Stimulated activated naive CD8-positive, alpha-beta T cell treated with anti-CD3 and anti-CD28 coated beads, Interleukin-15, Interleukin-2, amounts not matched to agents 100 ng/mL and 50 ng/mL, for 24 hours (primary cell): ENCODE measurements around the gene KIF22.
"Not testable (repeated sequence)": the region's sequence is repeated elsewhere in the genome, so short reads cannot be mapped to it uniquely, and the experiment has no call there.

Experiments used
- H3K27ac Mint-ChIP-seq: one replicate; pipeline ENCODE4 v1.8.0; 2021; ENCODE audit warnings: mild to moderate bottlenecking, mixed read lengths
- H3K27me3 Mint-ChIP-seq: one replicate; pipeline ENCODE4 v1.8.0; 2021; ENCODE audit warnings: mixed read lengths
- H3K36me3 Mint-ChIP-seq: one replicate; pipeline ENCODE4 v1.8.0; 2021; ENCODE audit warnings: low read depth, mixed read lengths
- H3K4me1 Mint-ChIP-seq: one replicate; pipeline ENCODE4 v1.8.0; 2021; ENCODE audit warnings: low read depth, mixed read lengths
- H3K4me3 Mint-ChIP-seq: one replicate; pipeline ENCODE4 v1.8.0; 2021; ENCODE audit warnings: mild to moderate bottlenecking, mixed read lengths
- H3K9me3 Mint-ChIP-seq: one replicate; pipeline ENCODE4 v1.8.0; 2021; ENCODE audit warnings: mixed read lengths

Gene KIF22

GRCh38 chr16:29790183-29790948, at the start of gene KIF22:
TSS of gene KIF22 (plus strand) at chr16:29790751. CDS start at chr16:29790760, 9 bp downstream.
- peak within 1 kb of the TSS; percentile 98 for H3K4me3 Mint-ChIP-seq

GRCh38 chr16:29742683-29743275, 47.8 kb upstream of the KIF22 start:
- Mint-ChIP-seq H3K27me3 (no peaks in the 10 kb centered on the region), H3K4me1 (peaks cover 94% of the 10 kb centered on the region), H3K9me3 (no peaks in the 10 kb centered on the region), H3K36me3 (peaks cover 27% of the 10 kb centered on the region), H3K4me3 (peak overlapping the region; percentile 97), H3K27ac (peak overlapping the region; percentile 63)

More at GRCh38 chr16:29790183-29790948, at the start of gene KIF22:
- peaks cover 34% of the 10 kb centered on the region for H3K36me3 Mint-ChIP-seq
- H3K27ac Mint-ChIP-seq, result peak within 1 kb of the TSS; percentile 95
- no peaks in the 10 kb centered on the region for H3K27me3 Mint-ChIP-seq
- no peaks in the 10 kb centered on the region for H3K9me3 Mint-ChIP-seq
- peaks cover 45% of the 10 kb centered on the region for H3K4me1 Mint-ChIP-seq

- Mint-ChIP-seq H3K4me1 (peaks cover 90% of the 10 kb centered on the region), H3K36me3 (peaks cover 27% of the 10 kb centered on the region)
These were observed 47.1 kb upstream of the KIF22 start for GRCh38 chr16:29743475-29743826.

GRCh38 chr16:29743827-29744531, 46.6 kb upstream of the KIF22 start:
- Mint-ChIP-seq H3K27me3 (no peaks in the 10 kb centered on the region), H3K9me3 (no peaks in the 10 kb centered on the region), H3K4me3 (peak overlapping the region; percentile 97), H3K27ac (peak overlapping the region; percentile 65), H3K36me3 (peaks cover 30% of the 10 kb centered on the region), H3K4me1 (peaks cover 87% of the 10 kb centered on the region)

More at GRCh38 chr16:29743475-29743826, 47.1 kb upstream of the KIF22 start:
- H3K27ac Mint-ChIP-seq, result peak overlapping the region; percentile 65
- H3K9me3 Mint-ChIP-seq, result no peaks in the 10 kb centered on the region
- no peaks in the 10 kb centered on the region for H3K27me3 Mint-ChIP-seq
- H3K4me3 Mint-ChIP-seq, result peak overlapping the region; percentile 97

- Mint-ChIP-seq H3K27ac (peak overlapping the region; percentile 99), H3K27me3 (no peaks in the 10 kb centered on the region), H3K9me3 (no peaks in the 10 kb centered on the region), H3K4me3 (peak overlapping the region; percentile 97), H3K36me3 (peaks cover 32% of the 10 kb centered on the region), H3K4me1 (peaks cover 84% of the 10 kb centered on the region)
These were observed 45.9 kb upstream of the KIF22 start for GRCh38 chr16:29744541-29745101.

- H3K4me1 Mint-ChIP-seq, result peaks cover 77% of the 10 kb centered on the region
- peaks cover 32% of the 10 kb centered on the region for H3K36me3 Mint-ChIP-seq
- H3K27me3 Mint-ChIP-seq, result no peaks in the 10 kb centered on the region
- H3K4me3 Mint-ChIP-seq, result peak overlapping the region; percentile 97
- H3K9me3 Mint-ChIP-seq, result no peaks in the 10 kb centered on the region
- H3K27ac Mint-ChIP-seq, result peak overlapping the region; percentile 99
These were observed 45.3 kb upstream of the KIF22 start for GRCh38 chr16:29745121-29745852.

GRCh38 chr16:29745853-29746345, 44.7 kb upstream of the KIF22 start, which contains the start of gene C16orf54:
TSS of gene C16orf54 (minus strand) at chr16:29745990. CDS start at chr16:29744951, 1,039 bp downstream.
- Mint-ChIP-seq H3K27ac (peak within 1 kb of the TSS; percentile 99), H3K4me3 (peak within 1 kb of the TSS; percentile 97), H3K27me3 (no peaks in the 10 kb centered on the region), H3K4me1 (peaks cover 71% of the 10 kb centered on the region), H3K36me3 (peaks cover 32% of the 10 kb centered on the region), H3K9me3 (no peaks in the 10 kb centered on the region)

- Mint-ChIP-seq H3K27ac (peak overlapping the region; percentile 99), H3K4me3 (peak overlapping the region; percentile 97), H3K36me3 (peaks cover 32% of the 10 kb centered on the region), H3K4me1 (peaks cover 65% of the 10 kb centered on the region)
- not testable (repeated sequence) for H3K27me3 Mint-ChIP-seq, H3K9me3 Mint-ChIP-seq
These were observed 44.0 kb upstream of the KIF22 start for GRCh38 chr16:29746518-29746917.

GRCh38 chr16:29747947-29748759, 42.4 kb upstream of the KIF22 start:
- Mint-ChIP-seq H3K27me3 (no peaks in the 10 kb centered on the region), H3K4me3 (no peak overlapping the region)

GRCh38 chr16:29748760-29749149, 41.8 kb upstream of the KIF22 start:
- not testable (repeated sequence) for H3K27ac Mint-ChIP-seq, H3K9me3 Mint-ChIP-seq, H3K4me3 Mint-ChIP-seq, H3K27me3 Mint-ChIP-seq
- H3K4me1 Mint-ChIP-seq, result peaks cover 42% of the 10 kb centered on the region
- H3K36me3 Mint-ChIP-seq, result peaks cover 16% of the 10 kb centered on the region

More at GRCh38 chr16:29747947-29748759, 42.4 kb upstream of the KIF22 start:
- Mint-ChIP-seq H3K36me3 (peaks cover 22% of the 10 kb centered on the region), H3K27ac (no peak overlapping the region), H3K9me3 (no peaks in the 10 kb centered on the region), H3K4me1 (peaks cover 48% of the 10 kb centered on the region)

GRCh38 chr16:29753516-29753915, 37.0 kb upstream of the KIF22 start:
- Mint-ChIP-seq H3K27ac (no peak overlapping the region), H3K9me3 (no peaks in the 10 kb centered on the region), H3K36me3 (peaks cover 5% of the 10 kb centered on the region), H3K27me3 (no peaks in the 10 kb centered on the region), H3K4me1 (peaks cover 27% of the 10 kb centered on the region), H3K4me3 (no peak overlapping the region)

GRCh38 chr16:29756654-29757053, 33.9 kb upstream of the KIF22 start:
- Mint-ChIP-seq H3K27ac (no peak overlapping the region), H3K27me3 (no peaks in the 10 kb centered on the region), H3K4me3 (no peak overlapping the region), H3K9me3 (no peaks in the 10 kb centered on the region), H3K36me3 (no peaks in the 10 kb centered on the region), H3K4me1 (peaks cover 23% of the 10 kb centered on the region)

GRCh38 chr16:29757086-29757485, 33.5 kb upstream of the KIF22 start:
- not testable (repeated sequence) for H3K36me3 Mint-ChIP-seq, H3K27me3 Mint-ChIP-seq, H3K9me3 Mint-ChIP-seq, H3K4me3 Mint-ChIP-seq, H3K27ac Mint-ChIP-seq
- peaks cover 23% of the 10 kb centered on the region for H3K4me1 Mint-ChIP-seq
